ENCODE results near the gene CYP27B1.

DNA sequence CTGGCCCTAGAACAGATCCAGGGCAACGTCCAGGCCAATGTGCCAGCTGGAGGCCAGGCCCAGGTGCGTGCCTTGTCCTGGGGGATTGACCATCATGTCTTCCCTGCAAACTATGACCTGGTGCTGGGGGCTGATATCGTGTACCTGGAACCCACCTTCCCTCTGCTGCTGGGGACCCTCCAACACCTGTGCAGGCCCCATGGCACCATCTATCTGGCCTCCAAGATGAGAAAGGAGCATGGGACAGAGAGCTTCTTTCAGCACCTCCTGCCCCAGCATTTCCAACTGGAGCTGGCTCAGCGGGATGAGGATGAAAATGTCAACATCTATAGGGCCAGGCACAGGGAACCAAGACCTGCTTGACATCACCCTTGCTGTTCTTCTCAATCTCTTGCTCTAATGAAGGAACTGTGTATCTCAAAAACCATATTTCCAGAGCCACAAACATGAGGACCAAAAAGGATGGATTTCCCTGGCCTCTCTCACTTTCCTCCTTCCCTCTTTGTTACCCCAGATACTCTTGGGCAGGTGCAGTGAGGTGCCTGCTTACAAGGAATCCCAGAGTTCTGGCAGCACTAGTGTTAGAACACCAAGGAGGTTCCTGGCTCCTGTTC is 13.5 kb upstream of the CYP27B1 start:
- no peak for TF ChIP-seq EZH2 (IDR thresholded peaks at IDR 0.05; ENCODE audit: borderline replicate concordance, low read depth, low read length, severe bottlenecking)
- TF ChIP-seq, protein P1, sequence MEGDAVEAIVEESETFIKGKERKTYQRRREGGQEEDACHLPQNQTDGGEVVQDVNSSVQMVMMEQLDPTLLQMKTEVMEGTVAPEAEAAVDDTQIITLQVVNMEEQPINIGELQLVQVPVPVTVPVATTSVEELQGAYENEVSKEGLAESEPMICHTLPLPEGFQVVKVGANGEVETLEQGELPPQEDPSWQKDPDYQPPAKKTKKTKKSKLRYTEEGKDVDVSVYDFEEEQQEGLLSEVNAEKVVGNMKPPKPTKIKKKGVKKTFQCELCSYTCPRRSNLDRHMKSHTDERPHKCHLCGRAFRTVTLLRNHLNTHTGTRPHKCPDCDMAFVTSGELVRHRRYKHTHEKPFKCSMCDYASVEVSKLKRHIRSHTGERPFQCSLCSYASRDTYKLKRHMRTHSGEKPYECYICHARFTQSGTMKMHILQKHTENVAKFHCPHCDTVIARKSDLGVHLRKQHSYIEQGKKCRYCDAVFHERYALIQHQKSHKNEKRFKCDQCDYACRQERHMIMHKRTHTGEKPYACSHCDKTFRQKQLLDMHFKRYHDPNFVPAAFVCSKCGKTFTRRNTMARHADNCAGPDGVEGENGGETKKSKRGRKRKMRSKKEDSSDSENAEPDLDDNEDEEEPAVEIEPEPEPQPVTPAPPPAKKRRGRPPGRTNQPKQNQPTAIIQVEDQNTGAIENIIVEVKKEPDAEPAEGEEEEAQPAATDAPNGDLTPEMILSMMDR (IDR thresholded peaks at IDR 0.05; ENCODE audit: extremely low read depth in 1 of 2, insufficient read depth in 1 of 2, low read depth in 1 of 2, low read length in 2 of 2): no peak
- no peak for TF ChIP-seq GATA2 (IDR thresholded peaks at IDR 0.05; ENCODE audit: insufficient read depth, insufficient read length, low read depth, low read length)
- TF ChIP-seq, protein P2, sequence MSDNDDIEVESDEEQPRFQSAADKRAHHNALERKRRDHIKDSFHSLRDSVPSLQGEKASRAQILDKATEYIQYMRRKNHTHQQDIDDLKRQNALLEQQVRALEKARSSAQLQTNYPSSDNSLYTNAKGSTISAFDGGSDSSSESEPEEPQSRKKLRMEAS (IDR thresholded peaks at IDR 0.05; ENCODE audit: insufficient read depth, insufficient read length): no peak
- no peak for TF ChIP-seq POLR2AphosphoS5 (IDR thresholded peaks at IDR 0.05; ENCODE audit: insufficient read depth, low read depth, low read length)
- no peak for TF ChIP-seq POLR2A (IDR thresholded peaks at IDR 0.05; ENCODE audit: low read depth, low read length)
- TF ChIP-seq FOS (IDR thresholded peaks at IDR 0.05; ENCODE audit: borderline replicate concordance, insufficient read depth, low read length): no peak
- TF ChIP-seq JUN (IDR thresholded peaks at IDR 0.05; ENCODE audit: borderline replicate concordance, insufficient read depth, insufficient read length, low read depth): no peak
- TF ChIP-seq MYC (IDR thresholded peaks at IDR 0.05; ENCODE audit: low read depth, low read length): no peak

All from endothelial cell of umbilical vein (primary cell).